HG02973 (cell line): ENCODE results near the gene RAB4A.

ENCODE experiments used
- ATAC-seq: cut with Tn5 transposase; IDR thresholded peaks from one replicate; pipeline ENCODE4 v1.9.1; 2021; ENCODE audit warnings: moderate library complexity; ENCODE audit not compliant: unreplicated experiment

RAB4A gene

GRCh38 chr1:229295745-229296144, 24.8 kb downstream of the RAB4A start:
- ATAC-seq: no peak

GRCh38 chr1:229296541-229296941, 25.6 kb downstream of the RAB4A start:
- ATAC-seq: no peak

- ATAC-seq: no peak
Measured at GRCh38 chr1:229297746-229298145, 26.8 kb downstream of the RAB4A start.

- no peak for ATAC-seq
Measured at GRCh38 chr1:229298420-229298819, 27.5 kb downstream of the RAB4A start.

- no peak for ATAC-seq
Measured at GRCh38 chr1:229298887-229299503, 28.1 kb downstream of the RAB4A start.

GRCh38 chr1:229300099-229300757, 29.3 kb downstream of the RAB4A start:
- no peak for ATAC-seq

- ATAC-seq: no peak
Measured at GRCh38 chr1:229302740-229303139, 31.8 kb downstream of the RAB4A start.

- ATAC-seq: no peak
Measured at GRCh38 chr1:229303855-229304254, 32.9 kb downstream of the RAB4A start.

GRCh38 chr1:229305392-229305791, 34.5 kb downstream of the RAB4A start:
- ATAC-seq: no peak

- no peak for ATAC-seq
Measured at GRCh38 chr1:229309074-229309473, 38.2 kb downstream of the RAB4A start.

GRCh38 chr1:229309684-229310083, 38.8 kb downstream of the RAB4A start:
- no peak for ATAC-seq

GRCh38 chr1:229310833-229311232, 39.9 kb downstream of the RAB4A start:
- ATAC-seq: no peak

GRCh38 chr1:229316166-229316565, 45.3 kb downstream of the RAB4A start:
- ATAC-seq: no peak

GRCh38 chr1:229318056-229318455, 47.1 kb downstream of the RAB4A start:
- no peak for ATAC-seq

GRCh38 chr1:229319487-229319886, 48.6 kb downstream of the RAB4A start:
- no peak for ATAC-seq

GRCh38 chr1:229323201-229323600, 52.3 kb downstream of the RAB4A start:
- ATAC-seq: no peak

- no peak for ATAC-seq
Measured at GRCh38 chr1:229323885-229324553, 53.1 kb downstream of the RAB4A start.

GRCh38 chr1:229325401-229325800, 54.5 kb downstream of the RAB4A start:
- ATAC-seq: no peak

- ATAC-seq: no peak
Measured at GRCh38 chr1:229325853-229326487, 55.1 kb downstream of the RAB4A start.

- ATAC-seq: no peak
Measured at GRCh38 chr1:229326601-229327000, 55.7 kb downstream of the RAB4A start.

GRCh38 chr1:229327765-229328164, 56.9 kb downstream of the RAB4A start:
- ATAC-seq: peak; percentile 49
